OCI-LY3 (cell line): ENCODE results near the gene CMTM6.
"Not testable (repeated sequence)": the region's sequence is repeated elsewhere in the genome, so short reads cannot be mapped to it uniquely, and the experiment has no call there.

Source experiments
- CTCF ChIP-seq: fragments of 200-600, 300-600 bp; sonication (generic); IDR thresholded peaks from 2 replicates; pipeline ENCODE4 v1.5.1; 2014; ENCODE audit warnings: antibody characterized with exemption, low read length, low read depth
- EZH2phosphoT487 ChIP-seq: fragments of 200-600 bp; shearing (Covaris generic); IDR thresholded peaks from 2 replicates; pipeline ENCODE4 v1.6.1; 2018; ENCODE audit warnings: antibody characterized with exemption, mixed run types, low read depth

- TF ChIP-seq CTCF, EZH2phosphoT487: not testable (repeated sequence)
These were observed 37.9 kb downstream of the CMTM6 start for GRCh38 chr3:32464726-32465125.
